SK-N-MC (cell line): ENCODE data around the gene PRMT1.

Experiments used
- EZH2 ChIP-seq: fragments of 200-600 bp; sonication (generic); IDR thresholded peaks from one replicate; pipeline ENCODE4 v1.6.1; 2017; ENCODE audit warnings: antibody characterized with exemption
- POLR2AphosphoS5 ChIP-seq: IDR thresholded peaks from 2 replicates; pipeline ENCODE4 v1.6.1; 2012; ENCODE audit warnings: mild to moderate bottlenecking, low read depth, low read length, borderline replicate concordance

DNA sequence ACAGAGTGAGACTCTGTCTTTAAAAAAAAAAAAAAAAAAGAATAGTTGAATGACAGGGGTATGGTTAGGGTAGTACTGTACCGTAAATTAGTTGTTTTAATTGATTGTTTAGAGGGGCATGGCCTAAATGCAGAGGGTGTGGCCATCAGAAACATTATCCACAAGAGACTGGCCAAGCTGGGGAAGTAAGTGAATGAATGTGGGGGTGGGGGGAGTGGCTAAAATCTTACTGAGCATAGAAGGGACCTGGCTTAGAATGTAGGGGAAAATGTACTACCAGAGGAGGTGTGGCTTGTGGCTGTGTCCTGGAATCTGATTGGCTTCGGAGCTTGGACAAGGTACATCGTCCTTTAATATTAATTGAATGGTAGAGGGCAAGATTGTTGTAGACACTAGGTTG lies 7.6 kb upstream of the PRMT1 start:
- no peak for TF ChIP-seq POLR2AphosphoS5
- no peak for TF ChIP-seq EZH2
